MM.1S (cell line): ENCODE measurements around the gene SAC3D1.

ENCODE experiments used
- DNase-seq: peaks from one replicate; pipeline ENCODE4 v3.0.0-alpha.2; 2015
- H2AFZ ChIP-seq: fragments of 300-600 bp; sonication (generic); 2 replicates; pipeline ENCODE4 v1.6.0; 2016; ENCODE audit warnings: antibody characterized with exemption, low read length
- H3F3A ChIP-seq: fragments of 300-600 bp; sonication (generic); 2 replicates; pipeline ENCODE4 v1.6.1; 2016; ENCODE audit warnings: mild to moderate bottlenecking, antibody characterized with exemption, low read length, moderate library complexity, mixed read lengths; ENCODE audit not compliant: insufficient read depth
- H3K27ac ChIP-seq: fragments of 300-600 bp; sonication (generic); 2 replicates; pipeline ENCODE4 v1.5.1; 2016; ENCODE audit warnings: mild to moderate bottlenecking, low read length
- H3K27me3 ChIP-seq: fragments of 300-600 bp; sonication (generic); replicated peaks from 2 replicates; pipeline ENCODE4 v1.6.0; 2016; ENCODE audit warnings: low read length; ENCODE audit not compliant: insufficient read depth
- H3K36me3 ChIP-seq: fragments of 300-600 bp; sonication (generic); replicated peaks from 2 replicates; pipeline ENCODE4 v1.6.1; 2016; ENCODE audit warnings: mild to moderate bottlenecking, low read length, mixed read lengths; ENCODE audit not compliant: insufficient read depth
- H3K4me1 ChIP-seq: fragments of 300-600 bp; sonication (generic); 2 replicates; pipeline ENCODE4 v1.6.1; 2016; ENCODE audit warnings: low read length, mixed read lengths
- H3K4me2 ChIP-seq: fragments of 300-600 bp; sonication (generic); 2 replicates; pipeline ENCODE4 v1.6.0; 2016; ENCODE audit warnings: low read depth, low read length
- H3K4me3 ChIP-seq: fragments of 300-600 bp; sonication (generic); 2 replicates; pipeline ENCODE4 v1.5.1; 2016; ENCODE audit warnings: low read length, mixed read lengths
- H3K79me2 ChIP-seq: fragments of 300-600 bp; sonication (generic); 2 replicates; pipeline ENCODE4 v1.6.1; 2016; ENCODE audit warnings: mixed run types, low read length, mixed read lengths
- H3K9ac ChIP-seq: fragments of 300-600 bp; sonication (generic); 2 replicates; pipeline ENCODE4 v1.6.1; 2016; ENCODE audit warnings: low read length, mixed read lengths
- H3K9me2 ChIP-seq: fragments of 300-600 bp; sonication (generic); replicated peaks from 2 replicates; pipeline ENCODE4 v1.6.1; 2016; ENCODE audit warnings: mild to moderate bottlenecking, low read length, mixed read lengths; ENCODE audit not compliant: insufficient read depth
- H3K9me3 ChIP-seq: fragments of 300-600 bp; sonication (generic); replicated peaks from 2 replicates; pipeline ENCODE4 v1.6.1; 2016; ENCODE audit warnings: mild to moderate bottlenecking, low read length, mixed read lengths; ENCODE audit not compliant: insufficient read depth
- H4K20me1 ChIP-seq: fragments of 300-600 bp; sonication (generic); 2 replicates; pipeline ENCODE4 v1.6.1; 2016; ENCODE audit warnings: mild to moderate bottlenecking, low read length, moderate library complexity, mixed read lengths; ENCODE audit not compliant: insufficient read depth
- EZH2 ChIP-seq: fragments of 300-600 bp; sonication (generic); optimal IDR thresholded peaks from 2 replicates; pipeline ENCODE3; 2017; ENCODE audit warnings: low read depth, mild to moderate bottlenecking, antibody characterized with exemption, low read length, mixed read lengths
- EZH2phosphoT487 ChIP-seq: fragments of 300-600 bp; sonication (generic); IDR thresholded peaks from 2 replicates; pipeline ENCODE4 v1.6.1; 2018; ENCODE audit warnings: antibody characterized with exemption, low read length
- TF ChIP-seq, protein P1 (sequence below): fragments of 300-600 bp; sonication (generic); IDR thresholded peaks from 2 replicates; pipeline ENCODE4 v1.5.1; 2016; ENCODE audit warnings: antibody characterized with exemption, low read length, mixed read lengths

Gene SAC3D1

DNA sequence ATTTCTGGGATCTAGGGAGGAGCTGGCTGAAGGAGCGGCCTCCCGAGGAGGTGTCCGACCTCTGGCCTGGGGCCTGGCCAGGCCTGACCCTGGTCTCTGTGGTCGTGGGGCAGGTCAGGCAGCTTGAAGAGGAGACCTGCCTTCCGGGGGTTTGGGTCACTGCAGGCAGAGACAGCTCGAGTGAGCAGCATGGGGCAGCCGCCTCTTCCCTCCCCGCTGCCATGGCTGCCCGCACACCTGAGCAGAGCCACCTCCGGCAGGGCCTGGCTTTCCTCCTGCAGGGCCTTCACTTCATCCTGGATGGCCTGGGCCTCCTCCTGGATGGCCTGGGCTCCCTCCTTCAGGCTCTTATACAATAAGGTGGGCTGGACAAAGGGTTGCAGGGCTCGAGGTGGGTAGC lies 25.3 kb downstream of the SAC3D1 start:
- H2AFZ ChIP-seq: no peak overlapping the region
- no peak overlapping the region for H3K4me3 ChIP-seq
- no peaks in the 10 kb centered on the region for H3K79me2 ChIP-seq
- H4K20me1 ChIP-seq: no peaks in the 10 kb centered on the region
- no peaks in the 10 kb centered on the region for H3K9me3 ChIP-seq
- TF ChIP-seq, protein P1, sequence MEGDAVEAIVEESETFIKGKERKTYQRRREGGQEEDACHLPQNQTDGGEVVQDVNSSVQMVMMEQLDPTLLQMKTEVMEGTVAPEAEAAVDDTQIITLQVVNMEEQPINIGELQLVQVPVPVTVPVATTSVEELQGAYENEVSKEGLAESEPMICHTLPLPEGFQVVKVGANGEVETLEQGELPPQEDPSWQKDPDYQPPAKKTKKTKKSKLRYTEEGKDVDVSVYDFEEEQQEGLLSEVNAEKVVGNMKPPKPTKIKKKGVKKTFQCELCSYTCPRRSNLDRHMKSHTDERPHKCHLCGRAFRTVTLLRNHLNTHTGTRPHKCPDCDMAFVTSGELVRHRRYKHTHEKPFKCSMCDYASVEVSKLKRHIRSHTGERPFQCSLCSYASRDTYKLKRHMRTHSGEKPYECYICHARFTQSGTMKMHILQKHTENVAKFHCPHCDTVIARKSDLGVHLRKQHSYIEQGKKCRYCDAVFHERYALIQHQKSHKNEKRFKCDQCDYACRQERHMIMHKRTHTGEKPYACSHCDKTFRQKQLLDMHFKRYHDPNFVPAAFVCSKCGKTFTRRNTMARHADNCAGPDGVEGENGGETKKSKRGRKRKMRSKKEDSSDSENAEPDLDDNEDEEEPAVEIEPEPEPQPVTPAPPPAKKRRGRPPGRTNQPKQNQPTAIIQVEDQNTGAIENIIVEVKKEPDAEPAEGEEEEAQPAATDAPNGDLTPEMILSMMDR: no peak
- TF ChIP-seq EZH2phosphoT487: no peak
- no peak for TF ChIP-seq EZH2
- H3K27me3 ChIP-seq: no peaks in the 10 kb centered on the region
- H3K36me3 ChIP-seq: no peaks in the 10 kb centered on the region
- no peak overlapping the region for H3K4me2 ChIP-seq
- H3K4me1 ChIP-seq: peaks cover 5% of the 10 kb centered on the region
- H3K27ac ChIP-seq: no peak overlapping the region
- H3K9ac ChIP-seq: no peak overlapping the region
- no peak for DNase-seq
- peaks cover under 1% of the 10 kb centered on the region; the same call in 1 of the 2 replicates for H3F3A ChIP-seq
- no peaks in the 10 kb centered on the region for H3K9me2 ChIP-seq

DNA sequence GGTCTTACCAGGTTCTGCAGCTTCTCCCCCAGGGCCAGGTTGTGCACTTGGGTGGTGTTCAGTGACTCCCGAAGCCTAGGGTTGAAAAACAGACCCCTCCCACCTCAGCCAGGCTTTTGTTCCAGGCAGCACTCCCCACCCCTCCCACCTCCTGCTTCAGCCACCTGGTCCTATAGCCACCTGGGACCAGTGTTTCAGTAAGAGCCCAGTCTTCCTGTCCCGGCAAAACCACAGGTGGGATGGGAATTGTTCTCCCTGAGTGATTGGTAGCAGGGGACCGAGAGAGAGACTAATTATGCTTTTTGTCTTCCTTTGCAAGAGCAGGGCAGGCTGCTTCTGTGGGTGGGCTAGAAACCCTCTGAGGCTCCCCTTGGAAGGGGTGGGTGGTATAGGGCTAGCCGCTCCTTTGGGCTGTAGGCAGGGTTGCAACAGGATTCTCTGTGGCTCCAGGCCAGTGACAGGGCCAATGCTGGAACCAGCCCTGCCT lies 25.8 kb downstream of the SAC3D1 start:
- Histone ChIP-seq H3K4me1 (peaks cover 7% of the 10 kb centered on the region), H3K9me2 (no peaks in the 10 kb centered on the region), H3K9ac (no peak overlapping the region), H3K36me3 (no peaks in the 10 kb centered on the region), H3K79me2 (no peaks in the 10 kb centered on the region), H3K27ac (no peak overlapping the region), H3F3A (no peaks in the 10 kb centered on the region), H3K27me3 (no peaks in the 10 kb centered on the region), H4K20me1 (no peaks in the 10 kb centered on the region), H3K4me2 (no peak overlapping the region), H2AFZ (no peak overlapping the region), H3K4me3 (no peak overlapping the region), H3K9me3 (no peaks in the 10 kb centered on the region)
- DNase-seq: no peak
- TF ChIP-seq, protein P1: no peak
- no peak for TF ChIP-seq EZH2
- no peak for TF ChIP-seq EZH2phosphoT487

DNA sequence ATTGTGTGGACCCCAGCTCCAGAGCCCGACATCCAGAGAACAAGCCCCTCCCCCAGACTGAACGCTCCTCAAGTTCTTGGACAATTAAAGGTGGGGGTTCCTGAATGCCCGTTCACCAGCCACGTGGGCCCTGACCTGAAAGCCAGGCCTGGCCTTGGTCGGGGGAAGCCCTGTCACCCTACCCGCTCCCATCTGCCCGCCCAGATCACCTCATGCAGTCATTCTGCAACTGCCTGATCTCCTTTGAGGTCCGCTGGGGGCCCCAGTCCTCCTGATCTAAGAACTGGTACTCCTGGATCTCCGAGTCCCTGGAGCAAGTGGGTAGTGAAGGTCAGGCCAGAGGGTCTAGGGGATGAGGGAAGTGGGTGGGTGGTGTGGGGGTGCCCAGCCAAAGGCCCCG lies 26.4 kb downstream of the SAC3D1 start:
- Histone ChIP-seq H4K20me1 (no peaks in the 10 kb centered on the region), H3K9me3 (no peaks in the 10 kb centered on the region), H3F3A (no peaks in the 10 kb centered on the region), H3K27me3 (no peaks in the 10 kb centered on the region), H3K79me2 (no peaks in the 10 kb centered on the region), H3K9me2 (no peaks in the 10 kb centered on the region), H3K9ac (no peak overlapping the region), H3K4me1 (peaks cover 9% of the 10 kb centered on the region), H3K4me2 (no peak overlapping the region), H3K27ac (no peak overlapping the region), H2AFZ (no peak overlapping the region), H3K4me3 (no peak overlapping the region), H3K36me3 (no peaks in the 10 kb centered on the region)
- TF ChIP-seq, protein P1: no peak
- TF ChIP-seq EZH2: no peak
- TF ChIP-seq EZH2phosphoT487: no peak
- no peak for DNase-seq
